EH (cell line): Measurements from ENCODE around the gene LRRC15.
A peak's percentile ranks its signal among the peaks of the same experiment; 100 is the strongest.

ENCODE experiments used
- DNase-seq: peaks from one replicate; pipeline ENCODE4 v3.0.0-alpha.2; 2015; ENCODE audit warnings: low read depth

Gene LRRC15

DNA sequence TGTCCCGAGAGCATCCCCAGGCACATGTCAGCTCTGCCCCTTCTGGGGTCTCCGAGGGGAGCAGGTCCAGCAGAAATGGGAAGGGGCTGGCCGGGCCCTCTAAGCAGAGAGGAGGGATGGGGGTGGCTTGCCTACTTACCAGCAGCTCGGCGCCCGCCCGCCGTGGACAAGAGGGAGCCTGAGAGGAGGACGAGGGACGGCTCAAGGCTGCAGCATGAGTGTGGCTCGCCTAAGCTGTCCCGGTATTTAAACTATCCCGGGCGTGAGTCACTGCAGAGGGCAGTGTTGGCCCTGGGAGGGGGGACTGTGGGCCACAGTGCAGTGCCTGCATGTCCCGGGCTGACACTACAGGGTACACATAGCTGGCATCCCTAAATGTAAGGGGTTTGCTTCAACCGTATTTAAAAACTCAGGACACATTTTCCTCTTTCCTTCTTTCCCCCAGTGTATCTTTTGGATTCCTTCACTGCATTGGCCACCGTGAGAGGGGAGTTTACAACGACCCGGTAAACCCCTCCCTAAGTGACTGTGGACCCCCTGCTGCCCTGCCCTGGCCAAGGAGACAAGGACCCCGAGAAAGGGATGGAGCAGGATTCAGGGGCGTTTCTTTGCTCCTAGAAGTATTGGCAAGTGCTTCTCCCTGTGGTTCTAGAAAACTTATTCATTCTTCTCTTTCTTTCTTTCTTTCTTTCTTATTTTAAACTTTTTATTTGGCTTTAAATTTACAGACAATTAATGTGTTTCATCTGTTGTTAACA is at the start of gene LRRC15:
TSS of gene LRRC15 (minus strand) at position 222 of the 758 bp plus-strand sequence. CDS start 8,700 bp downstream, outside the sequence.
- DNase-seq, result peak; percentile 86

DNA sequence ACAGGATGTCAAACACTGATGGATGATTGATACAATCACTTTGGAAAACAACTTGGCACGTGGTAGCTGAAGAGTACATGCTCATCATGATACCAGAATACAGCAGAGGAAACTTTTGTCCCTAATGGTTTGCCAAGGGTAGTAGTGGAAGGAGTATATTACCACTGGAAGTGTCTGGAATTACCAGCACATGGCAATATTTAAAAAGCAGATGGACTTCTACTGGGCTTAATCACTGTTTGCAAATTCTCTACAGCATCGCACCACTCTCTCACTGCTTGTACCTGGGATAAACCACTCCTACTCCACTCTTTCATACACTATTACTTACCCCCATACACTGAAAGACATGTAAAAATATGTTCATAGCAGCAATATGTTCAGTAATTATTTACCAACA is 49.1 kb upstream of the LRRC15 start:
- DNase-seq, result no peak

DNA sequence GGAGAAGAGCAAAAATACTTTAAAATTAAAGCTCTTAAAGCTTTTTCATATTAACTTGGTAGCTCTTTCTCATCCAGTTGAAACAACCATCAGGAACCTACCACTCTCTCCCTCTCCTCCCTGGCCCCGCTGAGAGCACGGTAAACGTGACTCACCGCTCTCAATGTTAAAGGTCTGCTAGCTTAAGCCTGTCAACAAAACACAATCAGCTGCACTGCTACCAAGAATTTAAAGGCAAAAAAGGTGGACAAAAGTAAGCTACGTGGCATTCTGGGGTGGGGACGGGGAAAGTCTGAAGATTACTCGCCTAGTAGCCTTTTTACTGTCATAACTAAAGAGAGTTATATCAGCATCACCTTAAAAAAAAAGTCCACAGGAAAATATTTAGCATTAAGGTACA is 37.9 kb upstream of the LRRC15 start:
- peak; percentile 19 for DNase-seq

DNA sequence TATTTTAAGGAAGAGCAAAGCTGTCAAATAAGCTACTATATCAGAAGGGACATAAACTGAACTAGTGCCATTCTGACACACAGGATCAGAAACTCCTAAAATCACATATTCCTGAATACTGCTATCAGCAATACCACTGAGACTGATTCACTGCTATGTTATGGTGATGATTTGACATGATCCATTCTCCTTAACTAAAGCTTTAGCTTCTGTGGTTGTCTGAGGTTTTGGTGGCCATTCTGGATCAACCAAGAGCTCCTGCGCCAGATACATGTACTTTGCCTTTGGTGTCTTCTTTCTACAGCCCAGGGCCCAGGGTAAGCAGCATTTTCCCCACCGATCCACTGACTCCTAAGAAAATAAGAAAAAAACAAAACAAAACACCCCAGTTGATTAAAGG is 36.2 kb upstream of the LRRC15 start:
- no peak for DNase-seq

DNA sequence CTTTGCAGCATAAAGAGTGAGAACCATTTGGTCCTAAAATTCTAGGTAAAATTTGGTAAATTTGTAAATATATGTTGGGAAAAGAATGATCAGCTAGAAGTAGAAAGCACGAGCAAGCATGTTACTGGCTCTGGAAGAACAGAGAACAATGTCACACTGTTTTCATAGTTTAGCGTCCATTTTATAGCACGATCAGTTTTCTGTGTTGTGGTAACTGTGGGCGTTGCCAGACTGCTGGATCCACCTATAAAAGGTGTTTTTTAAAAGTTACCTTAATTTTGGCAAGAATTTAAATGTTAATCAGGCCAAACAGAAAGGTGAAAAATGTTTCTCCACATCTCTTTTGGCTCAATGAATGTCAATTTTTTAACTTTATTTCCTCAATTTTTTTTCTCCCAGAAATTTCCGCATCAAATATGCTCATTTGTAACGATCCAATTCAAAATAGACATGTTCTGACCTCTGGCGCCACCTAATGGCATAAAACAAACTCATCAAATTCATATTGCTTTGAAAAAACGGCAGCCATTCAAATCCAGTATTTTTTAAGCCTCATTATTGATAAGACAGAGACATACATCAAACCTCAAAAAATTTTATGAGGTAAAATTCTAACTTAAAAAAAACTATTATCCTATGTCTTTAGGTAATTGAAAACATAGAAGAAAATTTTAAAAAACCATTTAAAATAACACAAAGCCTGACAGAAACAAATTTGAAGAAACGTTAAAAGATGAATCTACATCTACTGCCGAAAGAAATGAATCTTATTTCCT is 35.0 kb upstream of the LRRC15 start:
- peak; percentile 67 for DNase-seq

DNA sequence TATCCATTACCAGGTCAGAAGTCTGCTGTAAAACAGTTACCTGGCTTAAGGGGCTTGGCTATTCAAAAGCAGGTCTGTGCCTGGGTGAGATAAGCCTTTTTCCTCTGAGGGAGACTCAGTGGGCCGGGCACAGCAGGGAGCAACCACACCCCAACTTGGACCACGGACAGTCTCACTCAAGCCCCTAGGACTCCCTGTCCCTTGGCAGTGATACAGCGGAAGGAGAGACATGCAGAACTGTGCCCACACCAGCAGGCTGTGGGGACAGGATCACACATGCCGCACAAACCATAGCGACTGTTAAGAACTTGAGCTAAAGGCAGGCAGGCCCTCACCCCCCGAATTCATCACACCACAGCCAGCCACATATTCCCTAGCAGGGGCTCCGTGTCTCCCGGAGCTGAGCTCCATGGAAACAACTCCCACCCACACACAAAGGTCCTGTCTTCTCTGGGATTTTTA is 32.4 kb upstream of the LRRC15 start:
- DNase-seq, result no peak

DNA sequence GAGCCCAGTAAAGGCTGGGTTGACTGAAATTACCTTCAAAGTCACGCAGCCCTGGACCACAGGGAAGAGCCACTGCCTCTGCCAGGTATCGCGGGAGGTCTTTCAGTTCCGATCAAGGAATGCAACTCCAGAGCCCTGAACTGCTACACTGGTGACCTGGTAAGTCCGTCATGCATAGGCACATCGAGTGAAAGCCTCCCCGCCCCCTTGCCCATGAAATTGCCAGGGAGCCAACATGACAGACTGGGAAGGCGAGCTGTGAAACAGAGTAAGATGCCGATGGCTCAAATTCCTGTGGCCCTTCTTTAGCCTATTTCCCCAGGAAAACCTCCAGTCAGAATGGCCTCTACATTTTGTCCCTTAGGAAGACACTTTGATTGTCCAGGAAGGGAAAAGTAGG is 31.8 kb upstream of the LRRC15 start:
- DNase-seq, result no peak

DNA sequence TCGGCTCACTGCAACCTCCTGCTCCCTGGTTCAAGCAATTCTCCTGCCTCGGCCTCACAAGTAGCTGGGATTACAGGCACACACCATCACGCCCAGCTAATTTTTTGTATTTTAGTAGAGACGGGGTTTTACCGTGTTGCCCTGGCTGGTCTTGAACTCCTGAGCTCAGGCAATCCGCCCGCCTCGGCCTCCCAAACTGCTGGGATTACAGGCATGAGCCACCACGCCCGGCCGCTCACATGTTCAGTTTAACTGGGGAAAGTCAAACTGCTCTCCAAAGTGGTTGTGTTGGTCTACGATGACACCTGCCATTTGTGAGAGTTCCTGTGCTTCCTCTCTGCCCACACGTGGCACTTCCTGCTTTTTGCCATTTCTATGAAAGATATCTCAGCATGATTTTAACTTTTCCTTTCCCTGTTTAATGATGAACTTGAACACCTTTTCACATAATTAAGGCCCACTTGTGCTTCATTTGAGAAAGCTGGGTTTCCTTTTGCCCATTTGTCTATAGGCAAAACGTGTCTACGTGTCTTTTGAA is 30.4 kb upstream of the LRRC15 start:
- DNase-seq, result no peak

DNA sequence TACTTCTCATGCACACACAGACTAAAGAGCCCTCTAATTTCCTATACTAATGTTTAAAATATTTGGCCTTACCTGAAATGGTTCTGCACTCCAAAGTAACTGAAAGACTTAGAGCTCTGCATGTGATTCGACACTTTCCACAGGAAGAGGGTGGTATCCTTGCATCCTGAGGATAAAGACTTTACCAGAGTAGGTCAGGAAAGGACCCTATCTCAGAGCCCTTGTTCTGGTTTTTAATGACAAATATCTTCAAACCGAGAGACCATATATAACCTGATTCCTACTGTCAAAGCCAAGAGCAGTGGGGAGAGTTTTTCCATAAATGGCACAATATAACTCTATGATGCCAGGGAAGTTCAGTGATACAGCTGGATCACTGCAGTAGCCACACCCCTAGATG is 29.6 kb upstream of the LRRC15 start, which contains the start of gene GP5:
TSS of gene GP5 (minus strand) at position 101 of the 400 bp plus-strand sequence. CDS start 984 bp downstream, outside the sequence.
- DNase-seq, result no peak

DNA sequence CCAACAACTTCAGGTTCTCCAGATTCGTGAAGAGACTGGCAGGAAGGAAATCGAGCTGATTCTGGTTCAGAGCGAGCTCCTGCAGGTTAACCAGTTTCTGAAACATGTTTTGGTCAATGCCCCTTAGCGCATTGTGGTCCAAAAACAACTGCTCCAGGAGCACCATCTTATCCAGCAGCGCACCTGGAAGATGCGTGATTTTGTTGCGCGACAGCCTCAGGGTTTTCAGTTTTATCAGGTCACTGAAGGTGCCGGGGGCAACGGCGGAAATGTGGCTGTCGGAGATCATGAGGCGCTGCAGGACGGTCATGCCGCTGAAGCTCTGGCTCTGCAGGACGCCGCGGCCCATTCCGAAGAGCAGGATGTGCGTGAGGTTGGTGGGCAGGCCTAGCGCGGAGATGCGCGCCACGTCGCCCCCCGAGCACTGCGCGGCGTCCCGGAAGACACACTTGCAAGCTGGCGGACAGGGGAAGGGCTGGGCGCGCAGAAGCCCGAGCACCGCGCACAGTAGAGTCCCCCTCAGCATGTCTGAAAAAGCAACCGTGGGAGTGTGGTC is 28.3 kb upstream of the LRRC15 start:
- DNase-seq, result peak; percentile 23

DNA sequence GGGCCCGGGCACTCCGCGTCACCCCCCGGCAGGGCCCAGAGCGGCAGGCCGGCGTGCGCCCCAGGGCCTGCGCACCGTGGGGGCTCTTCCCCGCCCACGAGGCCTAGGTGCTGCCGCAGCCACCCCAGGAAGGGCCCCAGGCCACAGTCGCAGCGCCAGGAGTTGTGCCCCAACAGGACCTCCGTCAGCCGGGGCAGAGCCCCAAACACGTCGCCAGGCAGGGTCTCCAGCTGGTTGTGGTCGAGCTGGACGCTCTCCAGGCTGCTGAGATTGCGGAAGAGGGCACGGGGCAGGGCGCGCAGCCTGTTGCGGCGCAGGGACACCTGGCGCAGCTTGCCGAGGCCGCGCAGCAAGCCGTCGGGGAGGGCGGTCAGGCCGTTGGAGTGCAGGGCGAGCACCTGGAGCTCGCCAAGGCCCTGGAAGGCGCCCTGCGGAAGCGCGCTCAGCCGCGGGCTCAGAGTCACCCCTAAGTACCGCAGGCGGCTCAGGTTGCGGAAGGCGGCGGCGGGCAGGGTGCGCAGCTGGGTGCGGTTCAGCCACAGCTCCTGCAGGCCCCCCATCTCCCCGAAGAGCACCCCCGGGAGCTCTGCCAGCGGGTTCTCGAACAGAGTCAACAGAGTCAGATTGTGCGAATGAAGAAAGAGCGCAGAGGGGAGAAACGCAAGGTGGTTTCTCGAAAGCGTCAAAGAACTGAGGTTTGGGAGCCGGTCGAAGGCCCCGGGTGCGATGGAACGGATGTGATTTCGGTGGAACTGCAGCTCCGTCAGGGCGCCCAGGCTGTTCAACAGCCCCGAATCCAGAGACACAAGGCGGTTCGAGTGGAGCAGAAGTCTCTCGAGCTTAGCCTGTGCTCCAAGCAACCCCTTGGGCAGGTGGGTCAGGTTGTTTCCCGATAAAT is 27.6 kb upstream of the LRRC15 start:
- no peak for DNase-seq

DNA sequence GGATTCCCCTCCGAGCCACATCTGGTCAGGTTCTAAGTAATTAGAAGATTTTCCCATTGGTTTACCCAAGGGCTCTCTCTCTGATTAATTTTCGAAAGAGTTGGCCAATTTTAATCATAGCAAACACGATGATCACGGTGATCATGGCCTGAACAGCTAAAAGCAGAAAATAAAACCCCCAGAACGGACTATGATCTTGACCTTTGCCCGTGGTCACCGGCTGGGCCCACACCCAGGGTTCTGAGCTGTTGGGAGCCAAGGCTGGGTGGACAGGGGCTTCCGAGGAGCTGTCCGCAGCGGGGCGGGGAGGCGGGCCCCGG is 27.0 kb upstream of the LRRC15 start:
- no peak for DNase-seq

DNA sequence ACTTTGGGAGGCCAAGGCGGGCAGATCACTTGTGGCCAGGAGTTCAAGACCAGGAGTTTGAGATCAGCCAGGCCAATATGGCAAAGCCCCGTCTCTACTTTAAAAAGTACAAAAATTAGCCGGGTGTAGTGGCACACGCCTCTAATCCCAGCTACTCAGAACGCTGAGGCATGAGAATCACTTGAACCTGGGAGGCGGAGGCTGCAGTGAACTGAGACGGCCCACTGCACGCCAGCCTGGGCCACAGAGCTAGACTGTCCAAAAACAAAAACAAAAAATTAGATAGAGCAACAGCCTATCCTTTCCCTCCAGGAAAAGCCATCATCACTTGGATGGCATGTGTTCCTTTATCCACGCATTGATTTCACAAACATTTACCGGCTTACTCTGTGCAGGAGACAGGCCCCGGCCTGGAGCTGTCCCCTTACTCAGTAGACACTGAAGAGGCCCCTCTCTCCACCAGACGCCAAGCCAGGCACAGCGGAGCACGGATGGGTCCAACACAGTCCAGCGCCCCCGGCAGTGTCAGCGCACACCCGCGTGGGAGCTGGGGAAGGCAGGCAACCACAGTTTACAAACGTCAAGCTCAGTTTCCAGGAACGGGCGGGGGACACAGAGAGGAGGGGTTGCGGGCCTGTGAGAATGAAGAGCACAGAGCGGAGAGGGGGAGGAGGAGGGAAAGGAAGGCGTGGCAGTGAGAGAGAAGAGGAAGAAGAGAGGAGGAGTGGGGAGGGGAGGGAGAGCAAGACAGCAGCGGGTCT is 26.4 kb upstream of the LRRC15 start:
- peak; percentile 29 for DNase-seq

DNA sequence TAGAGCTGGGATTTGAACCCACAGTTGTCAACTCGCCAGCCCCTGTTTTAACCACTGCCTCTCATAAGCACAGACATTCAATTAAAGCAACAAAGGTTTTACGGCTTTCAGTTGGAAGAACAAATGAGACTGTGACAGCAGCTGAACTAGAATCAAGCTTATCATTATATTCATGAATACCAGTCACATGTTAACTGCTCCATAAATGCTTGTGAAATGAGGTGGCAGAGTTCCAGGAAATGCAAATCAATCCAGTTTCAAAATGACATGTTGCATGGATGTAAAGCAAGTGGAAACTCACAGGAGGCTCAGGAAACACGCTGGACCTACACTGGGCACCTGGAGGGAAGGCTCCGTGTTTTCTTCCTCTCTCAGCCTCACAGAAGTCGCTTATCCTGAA is 25.7 kb upstream of the LRRC15 start:
- peak; percentile 15 for DNase-seq

DNA sequence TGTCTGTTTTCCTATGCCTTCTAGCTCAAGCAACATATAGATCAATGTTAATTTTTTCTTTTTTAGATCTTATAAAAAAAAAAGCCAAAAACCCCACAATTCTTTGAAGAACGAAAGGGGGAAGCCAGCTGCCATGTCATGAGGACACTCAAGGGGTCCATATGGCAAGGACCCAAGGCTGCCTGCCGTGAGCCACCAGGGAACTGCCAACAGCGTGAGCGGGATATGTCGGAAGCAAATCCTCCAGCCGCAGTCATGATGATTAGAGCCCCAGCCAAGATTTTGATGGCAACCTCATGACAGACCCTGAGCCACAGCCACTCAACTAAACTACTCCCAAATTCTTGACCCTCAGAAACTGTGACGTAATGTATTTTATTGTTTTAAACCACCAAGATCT is 23.0 kb upstream of the LRRC15 start:
- no peak for DNase-seq

DNA sequence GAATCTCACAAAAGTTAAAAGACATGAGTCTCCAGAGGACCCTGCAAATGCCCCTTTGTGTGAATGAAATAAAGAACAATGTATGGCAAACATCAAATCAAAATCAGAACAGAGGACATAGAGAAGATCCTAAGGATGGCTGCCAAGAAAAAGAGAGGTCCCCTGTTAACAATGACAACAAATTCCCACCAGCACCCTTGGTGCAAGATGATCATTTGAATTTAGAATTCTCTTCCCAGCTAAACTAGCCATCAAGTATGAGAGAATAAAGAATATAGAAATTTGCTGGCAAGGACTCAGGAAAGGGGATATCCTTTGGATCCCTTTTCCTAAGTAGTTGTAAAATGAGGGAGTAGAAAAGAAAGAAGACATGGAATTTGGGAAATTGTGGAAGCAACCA is 21.3 kb upstream of the LRRC15 start:
- no peak for DNase-seq

DNA sequence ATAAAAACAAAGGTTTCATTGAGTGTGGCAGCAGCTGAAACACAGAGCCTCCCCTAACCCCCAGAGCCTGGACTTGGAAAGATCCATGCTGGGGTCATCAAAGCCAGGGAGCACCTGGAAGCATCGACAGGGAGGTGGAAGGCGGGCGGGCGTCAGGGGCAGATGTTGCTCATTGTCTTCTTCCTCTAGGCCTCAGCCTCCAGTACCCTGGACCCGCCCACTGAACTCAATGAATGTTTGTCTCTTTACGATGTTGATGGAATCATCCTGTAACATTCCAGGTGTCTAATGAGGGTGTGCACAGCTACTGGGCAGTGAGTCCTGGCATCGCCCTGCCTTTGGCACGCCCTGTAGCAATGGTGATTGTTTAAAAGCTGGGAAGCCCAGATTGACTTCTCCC is 19.7 kb upstream of the LRRC15 start:
- no peak for DNase-seq

DNA sequence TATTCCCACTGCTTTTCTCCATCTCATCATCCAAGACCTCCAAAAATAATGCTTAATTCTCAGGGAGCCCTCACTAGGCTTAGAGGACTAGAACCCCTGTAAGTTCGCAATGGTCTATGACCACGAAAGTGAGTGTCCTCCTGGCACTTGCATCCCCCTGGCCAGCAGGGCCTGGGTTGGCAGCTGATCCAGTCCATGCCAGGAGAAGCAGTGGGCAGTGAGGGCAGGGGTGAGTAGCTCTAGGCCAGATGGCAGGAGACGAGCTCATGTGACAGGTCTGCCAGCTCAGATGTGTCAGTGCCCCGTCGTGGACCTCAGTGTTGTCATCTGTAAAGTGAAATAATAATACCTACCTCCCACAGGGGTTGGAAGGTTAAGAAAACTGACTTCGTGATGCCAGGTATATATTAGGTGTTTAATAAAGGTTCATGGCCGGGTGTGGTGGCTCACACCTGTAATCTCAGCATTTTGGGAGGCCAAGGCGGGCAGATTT is 18.4 kb upstream of the LRRC15 start:
- no peak for DNase-seq

DNA sequence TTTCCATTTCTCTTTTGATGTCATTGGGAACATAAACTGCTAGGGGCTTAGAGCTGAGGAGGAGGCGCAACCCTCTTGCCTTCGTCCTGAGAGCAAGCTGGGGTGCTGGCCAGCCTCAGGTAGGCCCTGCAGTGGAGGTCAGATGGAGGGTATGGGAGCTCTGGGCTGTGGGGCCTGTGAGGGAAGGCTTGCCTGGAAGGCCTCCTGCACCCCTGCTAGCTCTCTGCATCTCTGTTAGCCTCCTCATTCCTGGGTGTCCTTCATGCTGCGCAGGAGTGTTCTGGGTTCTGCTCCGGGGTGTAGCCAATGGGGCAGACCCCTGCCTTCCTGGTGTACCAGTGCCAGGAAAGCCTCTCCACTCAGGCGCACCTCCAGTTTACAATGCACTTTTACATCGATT is 17.7 kb upstream of the LRRC15 start:
- DNase-seq, result no peak

DNA sequence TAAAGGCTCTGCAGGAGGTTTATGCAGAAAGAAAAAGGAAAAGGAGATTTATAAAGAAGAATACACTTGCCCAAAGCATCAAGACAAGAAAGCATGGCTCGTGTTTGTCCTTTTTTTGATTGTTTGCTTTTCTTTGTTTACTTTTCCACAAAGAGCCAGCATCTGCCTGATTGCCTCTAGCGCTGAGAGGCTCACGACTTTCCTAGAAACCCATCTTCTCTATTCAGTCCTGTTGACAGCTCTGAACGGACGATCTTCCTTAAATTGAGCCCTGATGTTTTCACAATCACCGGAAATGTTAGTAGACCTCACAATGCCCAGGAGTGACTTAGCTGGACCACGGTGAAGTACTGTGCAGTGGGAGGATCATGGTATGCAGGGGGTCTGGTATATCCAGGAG is 17.1 kb upstream of the LRRC15 start:
- no peak for DNase-seq

DNA sequence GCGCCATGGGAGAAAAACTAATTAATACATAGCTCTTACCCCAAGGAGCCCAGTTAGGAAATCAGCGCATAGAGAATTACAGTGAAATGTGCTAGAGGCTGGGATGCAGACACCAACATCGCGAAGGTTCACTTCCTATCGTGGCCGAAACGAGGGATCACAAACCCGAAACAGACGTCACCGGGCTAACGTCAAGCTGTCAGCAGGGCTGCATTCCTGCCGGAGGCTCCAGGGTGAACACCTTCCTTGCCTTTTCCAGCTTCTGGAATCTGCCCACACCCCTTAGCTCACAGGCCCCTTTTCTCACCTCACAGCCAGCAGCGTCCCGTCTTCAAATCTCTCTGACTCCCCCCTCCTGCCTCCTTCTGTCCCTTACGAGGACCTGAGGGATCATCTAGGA is 16.5 kb upstream of the LRRC15 start:
- DNase-seq, result no peak
